Stimulated activated CD4-positive, alpha-beta T cell treated with anti-CD3 and anti-CD28 coated beads, Interleukin-12 subunit alpha, Interleukin-12 subunit beta, amount 100 ng/mL, for 48 hours (primary cell): ENCODE measurements around the gene SPRED3.

ENCODE experiments used
- DNase-seq, 3 donors: peaks; one replicate each; pipeline ENCODE4 v3.0.0-alpha.2; 2020; ENCODE audit warnings: low read depth in 2 of 3, low spot score in 1 of 3

SPRED3 gene

DNA sequence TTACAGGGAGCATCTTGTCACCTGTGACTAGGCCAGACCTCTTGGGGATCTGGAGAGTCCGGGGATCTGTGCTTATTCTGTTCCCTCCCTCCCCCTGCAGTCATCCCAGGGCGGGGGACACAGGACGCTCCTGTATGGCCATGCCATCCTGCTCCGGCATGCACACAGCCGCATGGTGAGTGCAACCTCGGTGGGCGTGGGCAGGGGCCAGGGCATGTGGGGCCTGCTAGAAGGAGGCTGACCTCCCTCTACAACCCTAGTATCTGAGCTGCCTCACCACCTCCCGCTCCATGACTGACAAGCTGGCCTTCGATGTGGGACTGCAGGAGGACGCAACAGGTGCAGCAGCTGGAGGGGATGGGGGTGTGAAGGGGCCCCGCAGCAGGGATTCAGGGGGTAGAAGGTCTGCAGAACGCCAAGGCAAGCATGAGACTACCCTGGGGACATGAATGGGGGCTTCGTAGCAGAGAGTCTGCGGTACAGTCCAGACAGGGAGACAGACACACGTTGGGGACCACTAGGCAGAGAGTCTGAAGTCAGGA is 55.0 kb downstream of the SPRED3 start:
- no peak for DNase-seq

DNA sequence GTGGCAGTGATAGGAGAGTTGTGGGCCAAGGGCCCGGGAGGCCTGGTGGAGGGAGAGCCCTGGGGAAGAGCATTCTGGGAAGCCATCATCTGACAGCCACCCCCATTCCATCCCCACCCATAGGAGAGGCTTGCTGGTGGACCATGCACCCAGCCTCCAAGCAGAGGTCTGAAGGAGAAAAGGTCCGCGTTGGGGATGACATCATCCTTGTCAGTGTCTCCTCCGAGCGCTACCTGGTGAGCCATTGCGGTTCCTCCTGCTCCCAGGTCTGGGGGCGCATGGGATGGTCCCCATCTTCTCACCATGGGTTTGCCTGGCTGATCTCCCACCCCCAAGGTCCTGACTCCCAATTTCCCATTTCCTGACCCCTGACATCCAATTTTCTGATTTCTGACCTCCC is 55.5 kb downstream of the SPRED3 start:
- DNase-seq, result no peak

DNA sequence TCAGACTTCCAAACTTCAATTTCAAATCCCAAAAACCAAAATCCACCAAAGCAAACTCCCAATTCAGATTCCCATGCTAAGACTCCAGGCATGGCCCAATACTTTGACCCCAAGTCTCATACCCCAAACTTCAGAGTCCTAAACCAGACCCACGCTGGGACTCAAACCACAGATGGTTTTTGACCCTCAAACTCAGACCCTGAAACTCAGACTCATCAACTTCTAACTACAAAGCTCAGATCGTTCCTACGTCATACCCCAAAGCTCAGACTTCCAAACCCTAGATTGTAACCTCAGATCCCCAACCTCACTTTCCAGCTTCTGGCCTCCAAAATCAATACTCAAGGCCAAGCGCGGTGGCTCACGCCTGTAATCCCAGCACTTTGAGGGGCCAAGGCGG is 56.9 kb downstream of the SPRED3 start:
- DNase-seq, result no peak

DNA sequence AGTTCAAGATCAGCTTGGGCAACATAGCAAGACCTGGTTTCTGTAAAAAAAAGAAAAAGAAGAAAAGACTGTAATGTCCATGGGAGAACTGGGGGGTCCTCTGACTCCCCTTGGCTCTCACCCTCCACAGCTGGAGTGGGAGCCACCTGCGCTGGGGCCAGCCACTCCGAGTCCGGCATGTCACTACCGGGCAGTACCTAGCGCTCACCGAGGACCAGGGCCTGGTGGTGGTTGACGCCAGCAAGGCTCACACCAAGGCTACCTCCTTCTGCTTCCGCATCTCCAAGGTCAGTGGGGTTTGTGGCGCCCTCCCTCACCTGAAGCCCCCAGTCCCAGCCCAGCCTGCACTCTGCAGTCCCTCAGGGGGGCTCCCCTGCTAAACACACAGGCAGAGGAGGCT is 59.7 kb downstream of the SPRED3 start:
- DNase-seq, result no peak
